HG03045 (cell line): ENCODE data around the gene HPX.
"Not testable (repeated sequence)": the region's sequence is repeated elsewhere in the genome, so short reads cannot be mapped to it uniquely, and the experiment has no call there.

Source experiments
- ATAC-seq: cut with Tn5 transposase; IDR thresholded peaks from one replicate; pipeline ENCODE4 v1.9.1; 2021; ENCODE audit warnings: mild to moderate bottlenecking, moderate library complexity; ENCODE audit not compliant: unreplicated experiment

HPX gene

GRCh38 chr11:6393989-6394670 is 46.7 kb downstream of the HPX start:
- ATAC-seq: no peak

DNA sequence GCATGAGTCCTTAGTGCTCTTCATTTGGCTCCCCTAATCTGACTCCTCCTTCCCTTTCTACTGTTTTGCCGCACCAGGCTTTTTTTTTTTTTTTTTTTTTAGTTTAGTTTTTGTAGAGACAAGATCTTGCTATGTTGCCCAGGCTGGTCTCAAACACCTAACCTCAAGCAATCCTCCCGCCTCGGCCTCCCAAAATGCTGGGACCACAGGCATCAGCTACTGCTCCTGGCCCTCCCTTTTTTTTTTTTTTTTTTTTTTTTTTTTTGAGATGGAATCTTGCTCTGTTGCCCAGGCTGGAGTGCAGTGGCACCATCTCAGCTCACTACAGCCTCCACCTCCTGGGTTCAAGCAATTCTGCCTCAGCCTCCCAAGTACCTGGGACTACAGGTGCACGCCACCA is 48.5 kb downstream of the HPX start:
- ATAC-seq: not testable (repeated sequence)

- no peak for ATAC-seq
Observed at GRCh38 chr11:6391537-6392134, 49.2 kb downstream of the HPX start.

DNA sequence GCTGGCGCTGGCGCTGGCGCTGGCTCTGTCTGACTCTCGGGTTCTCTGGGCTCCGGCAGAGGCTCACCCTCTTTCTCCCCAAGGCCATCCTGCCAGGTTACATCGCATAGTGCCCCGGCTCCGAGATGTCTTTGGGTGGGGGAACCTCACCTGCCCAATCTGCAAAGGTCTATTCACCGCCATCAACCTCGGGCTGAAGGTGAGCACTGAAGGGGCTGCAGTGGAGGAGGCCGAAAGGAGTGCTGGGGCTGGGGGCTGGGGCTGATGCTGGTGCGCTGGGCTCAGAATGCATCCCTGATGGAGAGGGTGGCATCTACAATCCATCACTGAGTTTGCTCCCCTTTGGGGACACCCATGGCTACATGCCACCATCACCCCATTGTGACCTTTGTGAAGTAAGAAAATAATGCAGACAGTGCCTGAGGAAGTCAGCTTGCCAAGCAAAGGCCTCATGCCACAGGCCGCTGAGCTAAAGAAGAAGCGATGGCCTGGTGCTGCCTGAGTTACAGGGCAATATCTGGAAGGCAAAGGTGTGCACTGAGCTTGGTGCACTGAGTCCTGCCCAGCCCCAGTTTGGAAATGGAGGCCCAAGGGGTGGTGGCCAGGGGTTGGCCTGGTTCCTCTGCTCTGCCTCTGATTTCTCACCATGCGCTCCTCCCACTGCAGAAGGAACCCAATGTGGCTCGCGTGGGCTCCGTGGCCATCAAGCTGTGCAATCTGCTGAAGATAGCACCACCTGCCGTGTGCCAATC is 49.9 kb downstream of the HPX start:
- ATAC-seq: no peak

DNA sequence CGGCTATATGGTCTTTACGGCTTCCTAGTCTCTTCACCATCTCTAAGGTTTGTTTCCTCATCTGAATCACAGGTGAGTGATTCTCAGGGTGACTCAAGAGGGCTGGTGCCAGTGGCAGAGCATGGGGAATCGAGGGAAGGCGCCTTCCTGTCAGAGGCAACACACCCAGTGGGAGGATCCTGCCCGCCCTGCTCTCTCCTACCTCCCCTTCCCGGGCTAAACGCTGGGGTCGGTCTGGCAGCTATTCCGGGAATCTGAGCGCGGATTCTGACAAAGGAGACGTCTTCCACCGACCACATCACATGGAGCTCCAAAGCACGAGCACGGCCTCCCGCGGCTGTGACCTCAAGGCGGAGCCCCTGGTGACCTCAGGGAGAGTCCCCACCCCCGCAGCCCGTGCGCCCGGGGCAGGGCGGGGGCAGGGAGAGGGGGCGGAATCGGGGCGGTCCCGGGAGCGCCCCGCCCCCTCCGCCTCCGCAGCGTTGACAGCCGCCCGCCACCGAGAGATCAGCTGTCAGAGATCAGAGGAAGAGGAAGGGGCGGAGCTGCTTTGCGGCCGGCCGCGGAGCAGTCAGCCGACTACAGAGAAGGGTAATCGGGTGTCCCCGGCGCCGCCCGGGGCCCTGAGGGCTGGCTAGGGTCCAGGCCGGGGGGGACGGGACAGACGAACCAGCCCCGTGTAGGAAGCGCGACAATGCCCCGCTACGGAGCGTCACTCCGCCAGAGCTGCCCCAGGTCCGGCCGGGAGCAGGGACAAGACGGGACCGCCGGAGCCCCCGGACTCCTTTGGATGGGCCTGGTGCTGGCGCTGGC is 50.7 kb downstream of the HPX start, which contains the start of gene SMPD1:
Gene SMPD1 (plus strand): TSS at position 570 of the 813 bp plus-strand sequence. CDS start 125 bp downstream, at position 695.
- peak; percentile 98 for ATAC-seq

- ATAC-seq: no peak
Observed at GRCh38 chr11:6388748-6389147, 52.0 kb downstream of the HPX start.

GRCh38 chr11:6387811-6388599 is 52.8 kb downstream of the HPX start:
- no peak for ATAC-seq

DNA sequence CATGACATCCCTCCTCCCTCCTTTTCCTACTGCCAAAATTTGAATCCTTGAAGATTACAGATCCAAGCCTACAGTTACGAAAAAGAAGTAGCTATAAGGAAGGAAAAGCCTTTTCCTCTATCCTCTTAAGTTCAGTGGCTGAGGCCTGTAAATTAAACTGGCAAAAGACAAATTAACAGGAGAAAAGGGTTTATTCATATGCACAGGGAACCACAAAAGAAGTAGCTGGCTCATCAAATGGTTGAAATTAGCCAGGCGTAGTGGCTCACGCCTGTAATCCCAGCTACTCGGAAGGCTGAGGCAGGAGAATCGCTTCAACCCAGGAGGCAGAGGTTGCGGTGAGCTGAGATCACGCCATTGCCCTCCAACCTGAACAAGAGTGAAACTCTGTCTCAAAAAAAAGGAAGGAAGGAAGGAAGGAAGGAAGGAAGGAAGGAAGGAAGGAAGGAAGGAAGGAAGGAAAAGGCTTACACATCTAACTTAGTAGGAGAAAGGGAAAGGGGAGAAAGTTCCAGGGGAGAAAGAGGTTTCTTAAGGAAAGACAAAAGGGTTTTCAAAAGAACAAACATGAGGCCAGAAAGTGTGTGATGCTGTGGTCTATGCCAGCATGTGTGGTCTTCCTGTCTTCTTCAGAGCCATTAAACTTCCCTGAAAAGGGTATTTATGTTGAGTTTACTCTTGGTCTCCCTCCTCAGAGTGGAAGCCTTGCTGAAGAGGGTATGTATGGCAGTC is 55.6 kb downstream of the HPX start:
- ATAC-seq: no peak
